GM21360 (cell line): Measurements from ENCODE around the gene VPS37B.
"Not testable (repeated sequence)": the region's sequence is repeated elsewhere in the genome, so short reads cannot be mapped to it uniquely, and the experiment has no call there.

ENCODE experiments used
- ATAC-seq: cut with Tn5 transposase; IDR thresholded peaks from one replicate; pipeline ENCODE4 v1.9.1; 2021; ENCODE audit warnings: mild to moderate bottlenecking, moderate library complexity; ENCODE audit not compliant: unreplicated experiment

VPS37B gene

GRCh38 chr12:122909442-122910288, 13.7 kb upstream of the VPS37B start:
- no peak for ATAC-seq

GRCh38 chr12:122908915-122909314, 13.0 kb upstream of the VPS37B start:
- ATAC-seq = no peak

- ATAC-seq = not testable (repeated sequence)
Observed at GRCh38 chr12:122905258-122905657, 9.3 kb upstream of the VPS37B start.

GRCh38 chr12:122903693-122904034, 7.7 kb upstream of the VPS37B start:
- ATAC-seq = no peak

GRCh38 chr12:122902854-122903692, 7.1 kb upstream of the VPS37B start:
- ATAC-seq = no peak

- no peak for ATAC-seq
Observed at GRCh38 chr12:122899887-122900286, 4.0 kb upstream of the VPS37B start.

- no peak for ATAC-seq
Observed at GRCh38 chr12:122896662-122897061, 738 bp upstream of the VPS37B start.

- ATAC-seq = no peak
Observed at GRCh38 chr12:122895320-122895703, 612 bp downstream of the VPS37B start.

GRCh38 chr12:122894193-122895121, 1.5 kb downstream of the VPS37B start:
- no peak for ATAC-seq

GRCh38 chr12:122893208-122894153, 2.4 kb downstream of the VPS37B start:
- no peak for ATAC-seq

GRCh38 chr12:122892724-122893123, 3.2 kb downstream of the VPS37B start:
- not testable (repeated sequence) for ATAC-seq

- no peak for ATAC-seq
Observed at GRCh38 chr12:122891661-122892525, 4.0 kb downstream of the VPS37B start.

GRCh38 chr12:122889761-122890520, 6.0 kb downstream of the VPS37B start:
- ATAC-seq = no peak

GRCh38 chr12:122888232-122888752, 7.6 kb downstream of the VPS37B start:
- no peak for ATAC-seq

GRCh38 chr12:122887819-122888212, 8.1 kb downstream of the VPS37B start:
- no peak for ATAC-seq

GRCh38 chr12:122886851-122887818, 8.8 kb downstream of the VPS37B start:
- no peak for ATAC-seq

- no peak for ATAC-seq
Observed at GRCh38 chr12:122886161-122886560, 9.8 kb downstream of the VPS37B start.
